DND-41 (cell line): ENCODE measurements around the gene AGRN.

Experiments used
- EZH2 ChIP-seq: IDR thresholded peaks from 3 replicates; pipeline ENCODE4 v1.6.1; 2012; ENCODE audit warnings: borderline replicate concordance, low read depth, mild to moderate bottlenecking, moderate library complexity, low read length, inconsistent platforms; ENCODE audit not compliant: severe bottlenecking
- TF ChIP-seq, protein P1 (sequence below): IDR thresholded peaks from 2 replicates; pipeline ENCODE4 v1.5.1; 2012; ENCODE audit warnings: borderline replicate concordance, low read length, moderate library complexity, mild to moderate bottlenecking; ENCODE audit not compliant: poor library complexity, severe bottlenecking; ENCODE audit errors: extremely low read depth

GRCh38 chr1:1066403-1067283 lies 46.7 kb downstream of the AGRN start:
- TF ChIP-seq, protein P1, sequence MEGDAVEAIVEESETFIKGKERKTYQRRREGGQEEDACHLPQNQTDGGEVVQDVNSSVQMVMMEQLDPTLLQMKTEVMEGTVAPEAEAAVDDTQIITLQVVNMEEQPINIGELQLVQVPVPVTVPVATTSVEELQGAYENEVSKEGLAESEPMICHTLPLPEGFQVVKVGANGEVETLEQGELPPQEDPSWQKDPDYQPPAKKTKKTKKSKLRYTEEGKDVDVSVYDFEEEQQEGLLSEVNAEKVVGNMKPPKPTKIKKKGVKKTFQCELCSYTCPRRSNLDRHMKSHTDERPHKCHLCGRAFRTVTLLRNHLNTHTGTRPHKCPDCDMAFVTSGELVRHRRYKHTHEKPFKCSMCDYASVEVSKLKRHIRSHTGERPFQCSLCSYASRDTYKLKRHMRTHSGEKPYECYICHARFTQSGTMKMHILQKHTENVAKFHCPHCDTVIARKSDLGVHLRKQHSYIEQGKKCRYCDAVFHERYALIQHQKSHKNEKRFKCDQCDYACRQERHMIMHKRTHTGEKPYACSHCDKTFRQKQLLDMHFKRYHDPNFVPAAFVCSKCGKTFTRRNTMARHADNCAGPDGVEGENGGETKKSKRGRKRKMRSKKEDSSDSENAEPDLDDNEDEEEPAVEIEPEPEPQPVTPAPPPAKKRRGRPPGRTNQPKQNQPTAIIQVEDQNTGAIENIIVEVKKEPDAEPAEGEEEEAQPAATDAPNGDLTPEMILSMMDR = no peak
- no peak for TF ChIP-seq EZH2
